Stimulated activated naive CD8-positive, alpha-beta T cell treated with anti-CD3 and anti-CD28 coated beads, Interleukin-15, amount 100 ng/mL, for 72 hours (primary cell): Measurements from ENCODE around the gene GLO1.
"Not testable (repeated sequence)": the region's sequence is repeated elsewhere in the genome, so short reads cannot be mapped to it uniquely, and the experiment has no call there.

ENCODE experiments used
- ATAC-seq: fragments of 150-1000 bp; cut with Tn5 transposase; 2 replicates; pipeline ENCODE4 v1.10.0; 2021; ENCODE audit warnings: mild to moderate bottlenecking, moderate library complexity
- DNase-seq, 2 donors: peaks; one replicate each; pipeline ENCODE4 v3.0.0; 2021 to 2022
- H3K27ac Mint-ChIP-seq, 2 donors: one replicate each; pipeline ENCODE4 v1.8.0; 2022; ENCODE audit warnings: mild to moderate bottlenecking in 2 of 2, mixed read lengths in 2 of 2, moderate library complexity in 2 of 2
- H3K27me3 Mint-ChIP-seq: one replicate; pipeline ENCODE4 v1.8.0; 2022; ENCODE audit warnings: mixed read lengths
- H3K4me1 Mint-ChIP-seq: one replicate; pipeline ENCODE4 v1.8.0; 2022; ENCODE audit warnings: mild to moderate bottlenecking, mixed read lengths
- H3K4me3 Mint-ChIP-seq, 2 donors: one replicate each; pipeline ENCODE4 v1.8.0; 2022; ENCODE audit warnings: mild to moderate bottlenecking in 2 of 2, mixed read lengths in 2 of 2, moderate library complexity in 1 of 2
- H3K9me3 Mint-ChIP-seq, 2 donors: one replicate each; pipeline ENCODE4 v1.8.0; 2022; ENCODE audit warnings: mixed read lengths in 2 of 2

GLO1 gene

DNA sequence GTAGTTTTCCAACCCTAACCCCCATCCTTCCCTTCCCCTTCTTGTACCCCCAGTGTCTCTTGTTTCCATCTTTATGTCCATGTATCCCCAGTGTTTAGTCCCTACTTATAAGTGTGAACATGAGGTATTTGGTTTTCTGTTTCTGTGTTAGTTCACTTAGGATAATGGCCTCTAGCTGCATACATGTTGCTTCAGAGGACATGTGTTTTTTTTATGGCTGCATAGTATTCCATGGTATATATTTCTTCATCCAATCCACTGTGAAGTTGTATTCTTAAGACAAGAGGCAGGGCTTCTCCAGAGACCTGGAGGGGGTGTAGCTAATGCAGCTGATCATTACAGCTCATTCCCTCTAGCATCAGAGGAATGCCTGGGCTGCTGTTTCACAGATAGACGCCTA is 16.4 kb upstream of the GLO1 start:
- DNase-seq: no peak
- Mint-ChIP-seq H3K27ac (no peak overlapping the region), H3K4me3 (no peak overlapping the region), H3K4me1 (peaks cover 5% of the 10 kb centered on the region), H3K27me3 (peaks cover 57% of the 10 kb centered on the region), H3K9me3 (peaks cover 0 to 8% of the 10 kb centered on the region in 2 donors)
- no peak for ATAC-seq

DNA sequence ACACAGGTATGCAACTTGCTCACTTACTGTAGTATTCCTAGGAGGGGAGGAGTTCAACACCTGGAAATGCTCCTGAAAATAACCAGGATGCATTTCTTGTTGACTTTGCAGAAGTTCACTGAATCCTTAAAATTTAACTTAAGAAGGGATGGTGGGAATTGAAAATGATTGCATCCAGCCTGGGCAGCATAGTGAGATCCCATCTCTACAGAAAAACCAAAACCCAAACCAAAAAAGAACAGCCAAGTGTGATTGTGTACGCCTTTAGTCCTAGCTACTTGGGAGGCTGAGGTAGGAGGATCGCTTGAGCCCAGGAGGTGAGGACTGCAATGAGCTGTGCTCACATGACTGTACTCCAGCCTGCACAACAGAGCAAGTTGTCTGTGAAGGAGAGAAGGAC is 13.9 kb upstream of the GLO1 start:
- Mint-ChIP-seq H3K9me3 (peaks cover 0 to 8% of the 10 kb centered on the region in 2 donors), H3K27me3 (peaks cover 46% of the 10 kb centered on the region), H3K4me3 (no peak overlapping the region)

DNA sequence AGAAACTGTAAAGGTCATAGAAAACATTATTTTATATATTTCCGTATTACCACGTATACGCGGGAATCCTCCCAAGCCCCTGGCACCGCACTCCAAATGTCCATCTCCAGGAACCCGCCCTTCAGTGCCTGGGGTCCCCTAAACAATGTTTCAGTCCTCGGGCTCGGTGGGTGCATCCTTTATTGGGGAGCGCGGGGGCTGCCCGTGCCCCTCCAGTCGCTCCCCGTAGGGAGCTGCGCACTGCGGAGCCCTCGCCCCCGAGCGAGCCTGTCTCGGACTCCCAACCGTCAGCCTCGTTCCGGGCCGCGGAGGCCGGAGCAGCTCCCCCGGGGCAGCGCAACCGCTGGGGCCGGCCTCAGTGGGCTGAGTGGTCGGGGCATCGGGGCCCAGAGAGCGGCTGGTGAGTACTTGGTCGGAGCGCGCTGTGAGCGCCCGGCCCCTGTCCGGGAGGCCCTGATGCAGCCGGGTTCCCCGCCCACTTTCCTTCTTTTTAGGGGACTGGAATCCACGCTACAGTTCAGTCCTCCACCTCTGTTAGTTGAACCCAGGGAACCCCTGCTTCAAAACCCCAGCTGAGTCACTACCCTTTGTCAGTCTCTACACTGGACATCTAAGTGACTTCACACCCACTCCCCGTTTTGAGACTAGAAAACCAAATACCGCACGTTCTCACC is 12.2 kb upstream of the GLO1 start, which contains the start of gene DNAH8:
DNAH8 (plus strand) TSS at position 296 of the 674 bp plus-strand sequence. CDS start 7,499 bp downstream, outside the sequence.
- Mint-ChIP-seq H3K27me3 (peaks cover 32% of the 10 kb centered on the region), H3K4me1 (peaks cover 18% of the 10 kb centered on the region), H3K27ac (peak within 1 kb of the TSS; percentile 74 to 79), H3K4me3 (peak within 1 kb of the TSS; percentile 77 to 81), H3K9me3 (no peaks in the 10 kb centered on the region)
- DNase-seq: peak; percentile 44
- peak; percentile 73 for ATAC-seq

More for the DNA sequence above, 13.9 kb upstream of the GLO1 start:
- no peak for DNase-seq
- peaks cover 16% of the 10 kb centered on the region for H3K4me1 Mint-ChIP-seq
- H3K27ac Mint-ChIP-seq: no peak overlapping the region
- no peak for ATAC-seq

DNA sequence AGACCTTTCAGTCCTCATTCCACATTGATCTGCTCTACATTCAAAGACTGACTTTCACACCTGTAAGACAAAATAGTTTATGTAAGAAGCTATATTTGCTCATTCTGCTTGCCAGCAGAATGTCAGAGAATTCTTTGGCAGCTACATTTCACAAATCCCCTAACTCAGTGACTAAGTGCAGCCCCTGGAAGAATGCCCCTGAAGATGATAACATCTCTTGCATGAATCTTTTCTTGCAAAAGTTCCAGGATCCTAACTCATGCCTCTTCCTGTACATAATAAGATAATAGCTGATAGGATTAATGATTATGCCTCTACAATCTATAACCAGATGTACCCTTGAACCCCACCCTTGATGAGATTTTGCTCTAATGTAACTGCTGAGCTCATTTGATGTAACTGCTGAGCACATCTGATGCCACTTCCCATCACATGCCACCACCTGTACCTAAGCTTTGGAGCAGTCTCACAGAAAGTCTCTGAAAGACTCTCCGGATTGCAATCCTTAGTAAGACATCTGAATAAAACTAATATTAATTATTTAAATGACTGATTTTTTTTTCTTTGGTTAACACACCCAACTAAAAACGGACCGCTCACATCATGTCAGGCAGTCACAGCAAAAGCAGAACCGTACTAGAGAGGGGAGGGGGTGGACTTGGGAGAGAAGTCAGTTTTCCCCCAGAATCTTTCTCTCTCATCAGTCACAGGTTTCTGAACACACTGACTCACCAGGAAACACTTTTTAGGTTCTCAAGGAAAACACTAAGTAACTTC is 11.5 kb upstream of the GLO1 start:
- Mint-ChIP-seq H3K9me3 (no peaks in the 10 kb centered on the region), H3K27me3 (peaks cover 34% of the 10 kb centered on the region), H3K4me3 (peak overlapping the region; percentile 77 to 81), H3K27ac (peak overlapping the region; percentile 13 to 79), H3K4me1 (peaks cover 22% of the 10 kb centered on the region)
- ATAC-seq (peak; percentile 35), DNase-seq (no peak)

DNA sequence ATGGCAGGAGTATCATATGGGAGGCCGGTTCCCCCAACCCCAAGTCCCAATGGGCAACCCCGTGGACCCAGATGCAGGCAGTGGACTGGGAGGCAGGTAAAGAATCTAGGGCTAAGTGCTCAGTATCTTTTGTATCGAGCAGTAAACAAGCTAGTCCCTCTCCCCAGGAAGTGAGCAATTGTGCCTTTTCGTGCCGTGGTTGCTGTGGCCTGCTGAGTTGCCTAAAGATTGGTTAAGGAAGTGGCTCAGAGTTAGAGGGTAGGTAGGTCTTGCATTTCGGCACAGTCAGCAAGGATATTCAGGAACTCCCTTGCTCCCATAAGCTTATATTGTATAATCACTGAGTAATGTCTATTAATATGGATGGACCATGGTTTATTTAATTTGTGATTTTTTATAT is 10.9 kb upstream of the GLO1 start:
- H3K27ac Mint-ChIP-seq: peak overlapping the region in 1 of 2 donors; percentile 44
- no peaks in the 10 kb centered on the region for H3K9me3 Mint-ChIP-seq
- H3K4me3 Mint-ChIP-seq: peak overlapping the region; percentile 19 to 60
- peaks cover 28% of the 10 kb centered on the region for H3K27me3 Mint-ChIP-seq
- ATAC-seq (peak; percentile 94), DNase-seq (peak; percentile 55 to 80)
- peaks cover 22% of the 10 kb centered on the region for H3K4me1 Mint-ChIP-seq

DNA sequence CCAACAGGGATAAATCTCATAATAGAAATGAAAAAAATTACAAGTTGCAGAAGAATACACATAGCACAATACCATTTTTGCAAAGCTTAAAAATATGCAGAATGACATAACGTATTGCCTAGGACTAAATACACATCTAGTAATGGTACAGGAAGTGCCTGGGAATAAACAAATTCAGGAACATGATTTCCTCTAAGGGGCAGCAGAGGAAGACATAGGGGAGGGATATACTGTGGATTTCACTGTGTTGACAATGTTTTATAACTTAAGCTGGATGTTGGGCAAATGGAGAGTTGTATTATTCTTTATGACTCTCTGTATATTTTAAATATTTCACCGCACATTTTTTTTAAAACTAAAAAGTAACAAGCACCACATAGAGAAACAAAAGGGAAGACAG is 5.6 kb upstream of the GLO1 start:
- no peak overlapping the region for H3K27ac Mint-ChIP-seq
- no peak overlapping the region for H3K4me3 Mint-ChIP-seq
- DNase-seq: no peak
- peaks cover 8% of the 10 kb centered on the region for H3K4me1 Mint-ChIP-seq
- peaks cover 34% of the 10 kb centered on the region for H3K27me3 Mint-ChIP-seq
- H3K9me3 Mint-ChIP-seq: no peaks in the 10 kb centered on the region
- ATAC-seq: no peak

DNA sequence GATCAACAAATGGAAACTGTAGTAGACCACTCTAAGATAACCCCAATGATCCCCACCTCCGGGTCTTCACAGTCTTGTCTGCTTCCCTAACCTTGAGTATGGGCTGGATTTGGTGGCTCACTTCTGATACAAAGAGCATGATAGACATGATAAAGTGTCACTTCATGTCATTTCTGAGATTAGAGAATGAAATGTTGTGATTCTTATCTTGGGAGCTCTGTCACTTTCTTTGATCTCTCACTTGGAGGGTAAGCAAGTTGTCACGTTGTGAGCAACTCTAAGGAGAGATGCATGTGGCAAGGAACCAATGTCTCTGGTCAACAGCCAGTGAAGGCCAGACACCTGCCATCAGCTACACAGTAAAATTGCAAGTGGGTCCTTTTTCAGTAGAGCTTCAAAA is 3.0 kb upstream of the GLO1 start:
- no peaks in the 10 kb centered on the region for H3K9me3 Mint-ChIP-seq
- ATAC-seq: no peak
- no peak overlapping the region for H3K27ac Mint-ChIP-seq
- no peak overlapping the region for H3K4me3 Mint-ChIP-seq
- DNase-seq: no peak
- H3K27me3 Mint-ChIP-seq: peaks cover 34% of the 10 kb centered on the region
- H3K4me1 Mint-ChIP-seq: peaks cover 17% of the 10 kb centered on the region

DNA sequence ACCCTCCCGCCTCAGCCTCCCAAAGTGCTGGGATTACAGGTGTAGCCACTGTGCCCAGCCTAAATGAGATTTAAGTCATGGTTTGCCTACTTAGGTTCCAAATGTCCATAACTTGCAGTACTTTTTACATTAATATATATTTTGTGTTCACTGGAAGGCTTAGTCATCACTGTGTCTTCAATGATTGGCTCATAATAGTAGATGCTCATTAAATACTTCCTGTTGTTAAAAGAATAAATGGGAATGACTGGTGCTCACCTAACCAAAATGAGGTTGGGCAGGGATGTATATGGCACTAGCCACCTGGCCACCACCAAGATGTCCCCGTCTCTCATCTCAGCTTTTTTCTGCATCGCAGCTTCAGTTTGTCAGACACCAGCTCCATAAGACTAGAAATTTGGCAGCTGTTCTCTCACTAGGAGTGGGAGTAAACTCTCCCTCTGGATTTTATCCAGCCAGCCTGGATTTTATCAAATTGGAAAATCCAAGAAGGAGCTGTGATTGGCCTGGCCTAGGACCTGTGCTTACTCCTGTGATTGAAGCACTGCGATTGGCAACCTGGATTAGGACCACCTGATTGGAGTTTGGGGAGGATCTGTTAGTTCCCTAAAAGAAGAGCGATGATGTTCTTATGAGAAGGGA is 1.1 kb upstream of the GLO1 start:
- ATAC-seq: no peak
- DNase-seq: no peak
- H3K27ac Mint-ChIP-seq: no peak overlapping the region
- peaks cover 25% of the 10 kb centered on the region for H3K27me3 Mint-ChIP-seq
- peaks cover 7 to 10% of the 10 kb centered on the region in 2 donors for H3K9me3 Mint-ChIP-seq
- H3K4me3 Mint-ChIP-seq: no peak overlapping the region
- H3K4me1 Mint-ChIP-seq: peaks cover 20% of the 10 kb centered on the region

DNA sequence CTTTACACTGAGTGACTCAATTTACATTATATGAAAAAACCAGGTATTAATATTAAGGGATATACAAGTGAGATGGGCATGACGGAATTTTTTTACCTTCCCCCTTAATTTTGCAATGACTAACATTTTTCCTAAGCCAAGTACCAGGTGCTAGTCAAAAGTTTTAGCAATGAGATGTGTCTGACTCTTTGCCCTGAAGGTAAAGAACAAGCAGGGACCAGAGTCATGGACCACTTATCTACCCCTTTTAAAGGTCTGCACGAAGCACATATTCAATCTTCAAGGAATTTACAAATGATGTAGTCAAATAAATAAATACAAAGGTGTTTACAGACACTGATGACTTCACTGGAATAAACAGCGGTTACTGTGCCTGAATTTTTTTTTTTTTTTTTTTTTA is 1.4 kb downstream of the GLO1 start:
- H3K4me3 Mint-ChIP-seq: peak overlapping the region; percentile 94 to 96
- no peak for ATAC-seq
- DNase-seq: no peak
- peaks cover 6% of the 10 kb centered on the region for H3K27me3 Mint-ChIP-seq
- peak overlapping the region in 1 of 2 donors; percentile 99 for H3K27ac Mint-ChIP-seq
- H3K4me1 Mint-ChIP-seq: peaks cover 30% of the 10 kb centered on the region
- peaks cover 7 to 10% of the 10 kb centered on the region in 2 donors for H3K9me3 Mint-ChIP-seq

DNA sequence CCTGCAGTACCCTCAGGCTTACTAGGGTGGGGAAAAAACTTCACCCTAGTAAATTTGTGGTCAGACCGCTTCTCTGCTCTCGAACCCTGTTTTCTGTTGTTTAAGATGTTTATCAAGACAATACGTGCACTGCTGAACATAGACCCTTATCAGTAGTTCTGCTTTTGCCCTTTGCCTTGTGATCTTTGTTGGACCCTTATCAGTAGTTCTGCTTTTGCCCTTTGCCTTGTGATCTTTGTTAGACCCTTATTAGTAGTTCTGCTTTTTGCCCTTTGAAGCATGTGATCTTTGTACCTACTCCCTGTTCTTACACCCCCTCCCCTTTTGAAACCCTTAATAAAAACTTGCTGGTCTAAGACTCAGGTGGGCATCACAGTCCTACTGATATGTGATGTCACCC is 3.2 kb downstream of the GLO1 start:
- not testable (repeated sequence) for H3K27ac Mint-ChIP-seq, H3K4me3 Mint-ChIP-seq, H3K27me3 Mint-ChIP-seq, H3K9me3 Mint-ChIP-seq, ATAC-seq, DNase-seq
- peaks cover 37% of the 10 kb centered on the region for H3K4me1 Mint-ChIP-seq

DNA sequence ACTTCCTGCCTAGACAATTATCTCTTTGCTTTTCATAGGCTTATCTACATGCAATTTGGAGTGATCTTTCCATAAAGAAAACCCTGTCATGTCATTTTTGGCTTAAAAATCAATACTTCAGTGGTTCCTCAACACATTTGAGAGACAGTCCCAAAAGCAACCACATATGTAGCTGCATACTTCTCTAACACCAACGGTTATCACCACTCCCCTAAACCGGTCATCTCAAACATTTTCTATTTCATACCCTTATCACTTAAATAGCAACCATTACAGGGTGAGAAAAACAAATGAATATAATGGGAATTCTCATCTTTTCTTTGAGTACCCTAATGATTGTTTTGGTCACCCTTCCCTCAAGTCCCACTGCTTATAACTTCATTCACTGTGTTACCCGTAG is 5.1 kb downstream of the GLO1 start:
- Mint-ChIP-seq H3K9me3 (peaks cover 7 to 10% of the 10 kb centered on the region in 2 donors), H3K27me3 (no peaks in the 10 kb centered on the region), H3K4me1 (peaks cover 42% of the 10 kb centered on the region), H3K27ac (no peak overlapping the region), H3K4me3 (no peak overlapping the region)
- DNase-seq (no peak), ATAC-seq (no peak)

DNA sequence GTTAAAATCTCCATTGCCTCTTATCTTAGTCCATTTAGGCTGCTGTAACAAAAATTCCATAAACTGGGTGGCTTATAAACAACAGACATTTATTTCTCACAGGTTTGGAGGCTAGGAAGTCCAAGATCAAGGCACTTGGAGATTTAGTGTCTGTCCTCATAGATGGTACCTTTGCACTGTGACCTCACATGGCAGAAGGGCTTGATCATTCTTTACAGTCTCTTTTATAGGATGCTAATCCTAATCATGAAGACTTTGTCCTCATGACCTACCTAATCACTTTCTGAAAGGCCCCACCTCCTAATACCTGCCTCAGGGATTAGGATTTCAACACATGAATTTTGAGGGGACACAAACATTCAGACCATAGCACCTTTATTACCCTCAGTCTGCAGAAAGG is 6.6 kb downstream of the GLO1 start:
- ATAC-seq (no peak), DNase-seq (no peak)
- Mint-ChIP-seq H3K9me3 (peaks cover 7 to 10% of the 10 kb centered on the region in 2 donors), H3K27ac (no peak overlapping the region), H3K4me1 (peaks cover 31% of the 10 kb centered on the region), H3K4me3 (no peak overlapping the region), H3K27me3 (no peaks in the 10 kb centered on the region)

DNA sequence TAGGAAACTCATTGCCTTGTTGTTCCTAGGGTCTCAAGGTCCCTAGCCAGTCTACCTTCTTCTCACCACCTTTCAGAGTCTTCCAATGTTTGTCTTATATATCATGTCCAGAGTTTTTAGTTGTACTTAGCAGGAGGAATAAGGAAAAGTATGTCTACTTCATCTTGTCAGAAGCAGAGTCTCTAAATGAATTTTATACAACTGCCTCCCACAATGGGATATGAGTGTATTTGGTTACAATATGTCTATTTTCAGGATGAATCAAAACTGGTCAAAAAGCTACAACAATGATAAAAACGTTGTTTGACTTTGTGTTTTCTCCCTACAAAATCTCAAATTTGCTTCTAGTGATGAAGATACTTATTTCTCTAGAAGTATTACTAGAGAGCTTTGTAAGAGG is 7.0 kb downstream of the GLO1 start:
- DNase-seq (no peak), ATAC-seq (no peak)
- no peaks in the 10 kb centered on the region for H3K27me3 Mint-ChIP-seq
- H3K4me3 Mint-ChIP-seq: no peak overlapping the region
- peaks cover 31% of the 10 kb centered on the region for H3K4me1 Mint-ChIP-seq
- H3K27ac Mint-ChIP-seq: no peak overlapping the region
- peaks cover 7 to 10% of the 10 kb centered on the region in 2 donors for H3K9me3 Mint-ChIP-seq

DNA sequence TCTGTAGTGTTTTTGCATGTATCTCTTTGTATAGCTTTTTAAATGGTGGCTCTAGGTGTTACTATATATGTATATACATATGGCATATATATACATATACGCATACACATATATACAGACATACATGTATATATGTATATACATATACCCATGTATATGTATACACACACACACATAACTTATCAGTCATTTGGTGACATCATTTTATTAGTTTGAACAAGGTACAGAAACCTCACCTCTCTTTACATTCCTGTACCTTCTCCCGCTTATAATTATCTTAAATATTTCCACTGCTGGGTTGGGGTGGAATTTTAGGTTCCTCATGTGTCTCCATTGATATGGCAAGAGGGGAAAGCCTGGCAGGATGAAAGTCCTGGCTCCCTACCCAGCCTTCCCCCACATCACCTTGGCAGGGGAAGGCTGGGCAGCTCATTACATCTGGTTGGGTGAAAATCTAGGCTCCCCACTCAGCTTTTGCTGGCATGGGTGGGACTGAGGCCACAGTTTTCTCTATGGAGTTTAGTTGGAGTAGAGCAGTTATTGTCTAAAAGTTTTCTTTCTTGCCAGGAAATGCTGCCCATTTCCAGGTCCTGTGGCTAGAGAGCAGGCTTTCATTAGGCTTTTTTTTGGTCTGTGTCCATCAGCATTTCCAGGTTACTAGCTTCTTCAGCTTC is 7.6 kb downstream of the GLO1 start:
- Mint-ChIP-seq H3K4me1 (peaks cover 31% of the 10 kb centered on the region), H3K27me3 (no peaks in the 10 kb centered on the region), H3K4me3 (no peak overlapping the region), H3K27ac (no peak overlapping the region), H3K9me3 (peaks cover 6 to 9% of the 10 kb centered on the region in 2 donors)
- DNase-seq: no peak
- ATAC-seq: no peak

DNA sequence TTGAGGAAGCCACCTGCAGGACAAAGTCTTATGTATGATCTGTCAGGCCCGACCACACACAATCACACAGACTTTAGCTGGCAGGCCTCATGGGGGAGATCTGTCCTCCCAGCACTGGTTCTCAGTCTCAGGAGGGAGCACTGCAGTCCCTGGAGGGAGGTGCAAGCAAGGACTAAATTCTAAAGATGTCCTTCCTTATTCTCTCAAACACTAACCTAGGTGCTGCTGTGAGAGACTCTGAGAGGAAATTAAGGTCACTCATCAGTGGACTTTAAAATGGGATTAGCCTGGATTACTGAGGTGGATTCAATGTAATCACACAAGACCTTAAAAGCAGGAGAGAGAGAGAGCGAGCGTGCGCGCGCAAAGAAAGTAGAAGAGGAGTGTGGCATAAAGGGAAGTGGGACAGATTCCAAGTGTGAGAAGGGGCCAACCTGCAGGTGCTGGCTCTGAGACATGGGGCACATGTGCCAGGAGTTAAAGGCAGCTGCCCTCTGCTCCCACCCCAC is 14.3 kb downstream of the GLO1 start:
- H3K4me3 Mint-ChIP-seq: no peak overlapping the region
- peak overlapping the region in 1 of 2 donors; percentile 74 for H3K27ac Mint-ChIP-seq
- no peaks in the 10 kb centered on the region for H3K9me3 Mint-ChIP-seq
- no peak for ATAC-seq
- no peaks in the 10 kb centered on the region for H3K27me3 Mint-ChIP-seq
- no peak for DNase-seq
- peaks cover 17% of the 10 kb centered on the region for H3K4me1 Mint-ChIP-seq
